ENCODE data around the gene WASL. TPM values are rescaled to one million over a fixed set of nuclear protein-coding genes. Genes with fewer than 3 reads are reported as not detected.

WASL gene
- polyA plus RNA-seq, 1 donor (not counting 4 experiments of a cell fraction or from before 2014, with no cell fraction given) = 17.5 TPM

- H3K4me3 ChIP-seq (ENCODE audit: control insufficient read depth in 2 of 3, extremely low read depth in 1 of 3, insufficient read depth in 2 of 3, low read depth in 1 of 3, low read length in 3 of 3) = no peak overlapping the region
- TF ChIP-seq CTCF (optimal IDR thresholded peaks at IDR 0.05 in 1 of 3, IDR thresholded peaks at IDR 0.05 in 1 of 3, conservative IDR thresholded peaks at IDR 0.05 in 1 of 3; ENCODE audit: extremely low read depth in 1 of 3, insufficient read depth in 2 of 3, low read length in 3 of 3) = no peak
- TF ChIP-seq EZH2 (IDR thresholded peaks at IDR 0.05; ENCODE audit: low read length) = no peak
- H3K79me2 ChIP-seq (ENCODE audit: control insufficient read depth, insufficient read depth, low read length) = no peaks in the 10 kb centered on the region
- H4K20me1 ChIP-seq (ENCODE audit: control insufficient read depth, extremely low read depth, insufficient read depth, low read length) = no peaks in the 10 kb centered on the region
- no peak for DNase-seq (ENCODE audit: low read depth, low spot score)
- FAIRE-seq = no peak
- no peaks in the 10 kb centered on the region for H3K27me3 ChIP-seq (ENCODE audit: control insufficient read depth, extremely low read depth, insufficient read depth, low read length)
- H3K9me3 ChIP-seq (ENCODE audit: control insufficient read depth, low read depth, low read length) = no peaks in the 10 kb centered on the region
- dilution Hi-C loops (cut with MboI; ENCODE audit: extremely low pct_ligation_motif_present, low sequenced_read_pairs) = no loop called here
- H2AFZ ChIP-seq (ENCODE audit: control insufficient read depth, low read length) = no peak overlapping the region
- no peak overlapping the region for H3K27ac ChIP-seq (ENCODE audit: control insufficient read depth, insufficient read depth, low read length)
- no peak overlapping the region for H3K4me2 ChIP-seq (ENCODE audit: control insufficient read depth, extremely low read depth, insufficient read depth, low read depth, low read length)
- H3K9me1 ChIP-seq (ENCODE audit: control insufficient read depth, extremely low read depth, insufficient read depth, low read length) = no peaks in the 10 kb centered on the region
- H3K36me3 ChIP-seq (ENCODE audit: control insufficient read depth in 2 of 2, extremely low read depth in 1 of 2, insufficient read depth in 2 of 2, low read length in 2 of 2) = no peaks in the 10 kb centered on the region
- no peaks in the 10 kb centered on the region for H3K4me1 ChIP-seq (ENCODE audit: control insufficient read depth, extremely low read depth, insufficient read depth, low read length)
- H3K9ac ChIP-seq (ENCODE audit: control insufficient read depth, extremely low read depth, insufficient read depth, low read length) = no peak overlapping the region
Measured at GRCh38 chr7:123657304-123657685, 91.5 kb downstream of the WASL start.

- Histone ChIP-seq H3K9ac (ENCODE audit: control insufficient read depth, extremely low read depth, insufficient read depth, low read length) (no peak overlapping the region), H3K36me3 (ENCODE audit: control insufficient read depth in 2 of 2, extremely low read depth in 1 of 2, insufficient read depth in 2 of 2, low read length in 2 of 2) (no peaks in the 10 kb centered on the region), H3K27ac (ENCODE audit: control insufficient read depth, insufficient read depth, low read length) (no peak overlapping the region), H2AFZ (ENCODE audit: control insufficient read depth, low read length) (no peak overlapping the region), H3K79me2 (ENCODE audit: control insufficient read depth, insufficient read depth, low read length) (no peaks in the 10 kb centered on the region), H3K27me3 (ENCODE audit: control insufficient read depth, extremely low read depth, insufficient read depth, low read length) (no peaks in the 10 kb centered on the region), H3K9me3 (ENCODE audit: control insufficient read depth, low read depth, low read length) (no peaks in the 10 kb centered on the region), H4K20me1 (ENCODE audit: control insufficient read depth, extremely low read depth, insufficient read depth, low read length) (no peaks in the 10 kb centered on the region), H3K4me1 (ENCODE audit: control insufficient read depth, extremely low read depth, insufficient read depth, low read length) (no peaks in the 10 kb centered on the region), H3K4me3 (ENCODE audit: control insufficient read depth in 2 of 3, extremely low read depth in 1 of 3, insufficient read depth in 2 of 3, low read depth in 1 of 3, low read length in 3 of 3) (no peak overlapping the region), H3K4me2 (ENCODE audit: control insufficient read depth, extremely low read depth, insufficient read depth, low read depth, low read length) (no peak overlapping the region), H3K9me1 (ENCODE audit: control insufficient read depth, extremely low read depth, insufficient read depth, low read length) (no peaks in the 10 kb centered on the region)
- TF ChIP-seq EZH2 (IDR thresholded peaks at IDR 0.05; ENCODE audit: low read length) (no peak), CTCF (optimal IDR thresholded peaks at IDR 0.05 in 1 of 3, IDR thresholded peaks at IDR 0.05 in 1 of 3, conservative IDR thresholded peaks at IDR 0.05 in 1 of 3; ENCODE audit: extremely low read depth in 1 of 3, insufficient read depth in 2 of 3, low read length in 3 of 3) (no peak)
- dilution Hi-C loops (cut with MboI; ENCODE audit: extremely low pct_ligation_motif_present, low sequenced_read_pairs) = no loop called here
- FAIRE-seq (no peak), DNase-seq (ENCODE audit: low read depth, low spot score) (no peak)
Measured at GRCh38 chr7:123656544-123657303, 92.1 kb downstream of the WASL start.
